Measurements from ENCODE around the gene IL7R.

The IL7R gene

GRCh38 chr5:35832762-35833161 lies 23.9 kb upstream of the IL7R start:
- Histone ChIP-seq H3K18ac (ENCODE audit: low read length) (no peak overlapping the region), H3K36me3 (replicated peaks in 1 of 2; ENCODE audit: control insufficient read depth in 2 of 2, insufficient read depth in 2 of 2, low read length in 2 of 2) (no peaks in the 10 kb centered on the region), H4K8ac (ENCODE audit: low read depth, low read length) (no peak overlapping the region), H3K79me1 (ENCODE audit: low read depth, low read length) (no peaks in the 10 kb centered on the region), H3K4ac (ENCODE audit: low read length) (no peak overlapping the region), H3K9ac (ENCODE audit: low read depth, low read length, poor library complexity) (no peak overlapping the region), H2BK5ac (ENCODE audit: low read length) (no peak overlapping the region), H3K4me1 (ENCODE audit: control insufficient read depth in 2 of 2, insufficient read depth in 1 of 2, low read depth in 1 of 2, low read length in 2 of 2) (no peaks in the 10 kb centered on the region), H3K27ac (replicated peaks; ENCODE audit: low read length) (no peak overlapping the region), H4K91ac (ENCODE audit: low read depth, low read length, poor library complexity) (no peak overlapping the region), H3K27me3 (ENCODE audit: control insufficient read depth in 3 of 3, insufficient read depth in 3 of 3, low read depth in 1 of 3, low read length in 3 of 3) (no peaks in the 10 kb centered on the region), H3K4me2 (ENCODE audit: insufficient read depth, low read length, poor library complexity, severe bottlenecking) (no peak overlapping the region), H2BK15ac (ENCODE audit: low read length) (no peak overlapping the region), H2BK120ac (ENCODE audit: low read depth, low read length) (no peak overlapping the region), H3K4me3 (ENCODE audit: low read length in 2 of 2) (no peak overlapping the region), H2AK5ac (ENCODE audit: low read depth, low read length) (no peak overlapping the region), H3K23ac (ENCODE audit: low read depth, low read length, poor library complexity) (no peak overlapping the region), H3K14ac (ENCODE audit: low read length) (no peak overlapping the region), H3K9me3 (replicated peaks in 1 of 2; ENCODE audit: control insufficient read depth in 2 of 2, insufficient read depth in 1 of 2, low read depth in 1 of 2, low read length in 2 of 2) (no peaks in the 10 kb centered on the region), H2BK12ac (ENCODE audit: low read length) (no peak overlapping the region), H2AFZ (ENCODE audit: low read length) (no peak overlapping the region)
- no CpG with 5 or more reads among the region's 2 CpGs for WGBS, 2 donors (ENCODE audit: extremely low coverage in 2 of 2, insufficient read length in 2 of 2, insufficient replicate concordance in 1 of 2)
- no peak for DNase-seq (ENCODE audit: low spot score)

- Histone ChIP-seq H2BK15ac (ENCODE audit: low read length) (no peak overlapping the region), H2BK5ac (ENCODE audit: low read length) (no peak overlapping the region), H3K18ac (ENCODE audit: low read length) (no peak overlapping the region), H4K8ac (ENCODE audit: low read depth, low read length) (no peak overlapping the region), H3K9me3 (replicated peaks in 1 of 2; ENCODE audit: control insufficient read depth in 2 of 2, insufficient read depth in 1 of 2, low read depth in 1 of 2, low read length in 2 of 2) (no peaks in the 10 kb centered on the region), H3K4ac (ENCODE audit: low read length) (no peak overlapping the region), H2AK5ac (ENCODE audit: low read depth, low read length) (no peak overlapping the region), H2AFZ (ENCODE audit: low read length) (no peak overlapping the region), H3K23ac (ENCODE audit: low read depth, low read length, poor library complexity) (no peak overlapping the region), H3K4me1 (ENCODE audit: control insufficient read depth in 2 of 2, insufficient read depth in 1 of 2, low read depth in 1 of 2, low read length in 2 of 2) (no peaks in the 10 kb centered on the region), H2BK12ac (ENCODE audit: low read length) (no peak overlapping the region), H2BK120ac (ENCODE audit: low read depth, low read length) (no peak overlapping the region), H3K27ac (replicated peaks; ENCODE audit: low read length) (no peak overlapping the region), H3K79me1 (ENCODE audit: low read depth, low read length) (no peaks in the 10 kb centered on the region), H3K14ac (ENCODE audit: low read length) (no peak overlapping the region), H3K9ac (ENCODE audit: low read depth, low read length, poor library complexity) (no peak overlapping the region), H4K91ac (ENCODE audit: low read depth, low read length, poor library complexity) (no peak overlapping the region), H3K4me3 (ENCODE audit: low read length in 2 of 2) (no peak overlapping the region), H3K4me2 (ENCODE audit: insufficient read depth, low read length, poor library complexity, severe bottlenecking) (no peak overlapping the region), H3K27me3 (ENCODE audit: control insufficient read depth in 3 of 3, insufficient read depth in 3 of 3, low read depth in 1 of 3, low read length in 3 of 3) (no peaks in the 10 kb centered on the region), H3K36me3 (replicated peaks in 1 of 2; ENCODE audit: control insufficient read depth in 2 of 2, insufficient read depth in 2 of 2, low read length in 2 of 2) (no peaks in the 10 kb centered on the region)
- DNase-seq (ENCODE audit: low spot score): no peak
- WGBS, 2 donors (ENCODE audit: extremely low coverage in 2 of 2, insufficient read length in 2 of 2, insufficient replicate concordance in 1 of 2): no CpG with 5 or more reads among the region's 2 CpGs
Measured at GRCh38 chr5:35833224-35833623, 23.5 kb upstream of the IL7R start.

- no peak overlapping the region for H3K4me3 ChIP-seq (ENCODE audit: low read length in 2 of 2)
- no peak overlapping the region for H3K9ac ChIP-seq (ENCODE audit: low read depth, low read length, poor library complexity)
- H4K91ac ChIP-seq (ENCODE audit: low read depth, low read length, poor library complexity): no peak overlapping the region
- DNase-seq (ENCODE audit: low spot score): no peak
- H3K4me1 ChIP-seq (ENCODE audit: control insufficient read depth in 2 of 2, insufficient read depth in 1 of 2, low read depth in 1 of 2, low read length in 2 of 2): no peaks in the 10 kb centered on the region
- no peak overlapping the region for H2BK5ac ChIP-seq (ENCODE audit: low read length)
- H3K18ac ChIP-seq (ENCODE audit: low read length): no peak overlapping the region
- no peak overlapping the region for H3K14ac ChIP-seq (ENCODE audit: low read length)
- H2BK15ac ChIP-seq (ENCODE audit: low read length): no peak overlapping the region
- no peak overlapping the region for H4K8ac ChIP-seq (ENCODE audit: low read depth, low read length)
- H2BK12ac ChIP-seq (ENCODE audit: low read length): no peak overlapping the region
- H3K36me3 ChIP-seq (replicated peaks in 1 of 2; ENCODE audit: control insufficient read depth in 2 of 2, insufficient read depth in 2 of 2, low read length in 2 of 2): no peaks in the 10 kb centered on the region
- no peak overlapping the region for H3K4ac ChIP-seq (ENCODE audit: low read length)
- no peaks in the 10 kb centered on the region for H3K79me1 ChIP-seq (ENCODE audit: low read depth, low read length)
- WGBS, 2 donors (ENCODE audit: extremely low coverage in 2 of 2, insufficient read length in 2 of 2, insufficient replicate concordance in 1 of 2): no CpG with 5 or more reads among the region's 7 CpGs
- H3K9me3 ChIP-seq (replicated peaks in 1 of 2; ENCODE audit: control insufficient read depth in 2 of 2, insufficient read depth in 1 of 2, low read depth in 1 of 2, low read length in 2 of 2): no peaks in the 10 kb centered on the region
- H2AK5ac ChIP-seq (ENCODE audit: low read depth, low read length): no peak overlapping the region
- H3K4me2 ChIP-seq (ENCODE audit: insufficient read depth, low read length, poor library complexity, severe bottlenecking): no peak overlapping the region
- H3K27me3 ChIP-seq (ENCODE audit: control insufficient read depth in 3 of 3, insufficient read depth in 3 of 3, low read depth in 1 of 3, low read length in 3 of 3): no peaks in the 10 kb centered on the region
- H3K23ac ChIP-seq (ENCODE audit: low read depth, low read length, poor library complexity): no peak overlapping the region
- H2BK120ac ChIP-seq (ENCODE audit: low read depth, low read length): no peak overlapping the region
- no peak overlapping the region for H2AFZ ChIP-seq (ENCODE audit: low read length)
- no peak overlapping the region for H3K27ac ChIP-seq (replicated peaks; ENCODE audit: low read length)
Measured at GRCh38 chr5:35835796-35836742, 20.6 kb upstream of the IL7R start.

GRCh38 chr5:35838370-35839042 lies 18.2 kb upstream of the IL7R start:
- Histone ChIP-seq H2BK5ac (ENCODE audit: low read length) (no peak overlapping the region), H3K36me3 (replicated peaks in 1 of 2; ENCODE audit: control insufficient read depth in 2 of 2, insufficient read depth in 2 of 2, low read length in 2 of 2) (no peaks in the 10 kb centered on the region), H4K91ac (ENCODE audit: low read depth, low read length, poor library complexity) (no peak overlapping the region), H2BK120ac (ENCODE audit: low read depth, low read length) (no peak overlapping the region), H3K4ac (ENCODE audit: low read length) (no peak overlapping the region), H3K14ac (ENCODE audit: low read length) (no peak overlapping the region), H3K27ac (replicated peaks; ENCODE audit: low read length) (no peak overlapping the region), H2AK5ac (ENCODE audit: low read depth, low read length) (no peak overlapping the region), H2BK12ac (ENCODE audit: low read length) (no peak overlapping the region), H3K4me1 (ENCODE audit: control insufficient read depth in 2 of 2, insufficient read depth in 1 of 2, low read depth in 1 of 2, low read length in 2 of 2) (no peaks in the 10 kb centered on the region), H3K23ac (ENCODE audit: low read depth, low read length, poor library complexity) (no peak overlapping the region), H3K27me3 (ENCODE audit: control insufficient read depth in 3 of 3, insufficient read depth in 3 of 3, low read depth in 1 of 3, low read length in 3 of 3) (no peaks in the 10 kb centered on the region), H3K79me1 (ENCODE audit: low read depth, low read length) (no peaks in the 10 kb centered on the region), H3K9ac (ENCODE audit: low read depth, low read length, poor library complexity) (no peak overlapping the region), H4K8ac (ENCODE audit: low read depth, low read length) (no peak overlapping the region), H2AFZ (ENCODE audit: low read length) (no peak overlapping the region), H2BK15ac (ENCODE audit: low read length) (no peak overlapping the region), H3K9me3 (replicated peaks in 1 of 2; ENCODE audit: control insufficient read depth in 2 of 2, insufficient read depth in 1 of 2, low read depth in 1 of 2, low read length in 2 of 2) (peaks cover 0 to 3% of the 10 kb centered on the region in 2 donors), H3K18ac (ENCODE audit: low read length) (no peak overlapping the region), H3K4me2 (ENCODE audit: insufficient read depth, low read length, poor library complexity, severe bottlenecking) (no peak overlapping the region), H3K4me3 (ENCODE audit: low read length in 2 of 2) (no peak overlapping the region)
- no peak for DNase-seq (ENCODE audit: low spot score)
- WGBS, 2 donors (ENCODE audit: extremely low coverage in 2 of 2, insufficient read length in 2 of 2, insufficient replicate concordance in 1 of 2): no CpG with 5 or more reads among the region's 5 CpGs

All from neuronal stem cell (in vitro differentiated cells).